Measurements from ENCODE around the gene LY6G6F. TPM values are rescaled to one million over a fixed set of nuclear protein-coding genes. Genes with fewer than 3 reads are reported as not detected.

Gene LY6G6F
- total RNA-seq, 2 experiments from 2014 or later: not detected

DNA sequence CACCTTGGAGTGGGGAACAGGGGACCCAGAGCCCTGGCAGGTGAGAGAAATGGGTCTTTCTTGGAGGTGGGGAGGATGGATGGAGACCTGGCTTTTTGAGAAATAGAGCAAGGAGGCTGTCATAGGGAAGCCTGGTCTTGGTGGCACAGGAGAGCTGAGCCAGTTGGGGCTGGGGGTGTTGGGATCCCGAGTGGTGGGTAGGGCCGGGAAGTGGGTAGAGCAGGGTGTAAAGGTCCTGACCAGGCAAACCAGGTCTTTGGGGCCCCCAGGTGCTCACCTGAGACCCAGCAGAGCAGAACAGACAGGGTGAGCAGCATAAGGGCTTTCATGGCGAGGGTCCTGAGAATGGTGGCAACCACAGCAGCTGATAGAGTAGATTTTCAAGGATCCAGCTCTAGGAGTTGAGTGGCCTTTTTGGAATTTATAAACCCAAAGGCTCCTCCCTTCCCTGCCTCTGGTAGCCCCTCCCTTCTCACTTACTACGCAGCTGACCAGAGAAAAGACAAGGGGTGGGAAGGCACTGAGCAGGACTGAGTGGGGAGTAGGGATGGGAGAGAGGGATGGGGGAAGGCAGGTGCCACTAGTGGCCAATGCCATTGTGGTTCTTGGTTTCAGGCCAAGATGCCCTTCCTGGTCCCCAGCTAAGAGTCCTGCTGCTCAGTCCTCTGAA lies 14.8 kb downstream of the LY6G6F start, which contains the start of gene LY6G6C:
LY6G6C (minus strand) TSS at position 396 of the 670 bp plus-strand sequence; CDS start at position 329, 67 bp downstream.
- Mint-ChIP-seq H3K4me3 (no peak within 1 kb of the TSS), H3K36me3 (no peaks in the 10 kb centered on the region), H3K27ac (no peak within 1 kb of the TSS), H3K4me1 (ENCODE audit: low read depth) (peaks cover 10% of the 10 kb centered on the region), H3K9me3 (no peaks in the 10 kb centered on the region), H3K27me3 (no peaks in the 10 kb centered on the region)
- intact Hi-C loops (cut with micrococcal nuclease): no loop called here
- ChIA-PET POLR2A (no interaction called here), CTCF (interaction anchor here (2.0 kb wide), 1 partner anchor 48 kb away, joined by 5 read pairs; no protein-coding TSS in a partner anchor)
- DNase-seq: no peak

DNA sequence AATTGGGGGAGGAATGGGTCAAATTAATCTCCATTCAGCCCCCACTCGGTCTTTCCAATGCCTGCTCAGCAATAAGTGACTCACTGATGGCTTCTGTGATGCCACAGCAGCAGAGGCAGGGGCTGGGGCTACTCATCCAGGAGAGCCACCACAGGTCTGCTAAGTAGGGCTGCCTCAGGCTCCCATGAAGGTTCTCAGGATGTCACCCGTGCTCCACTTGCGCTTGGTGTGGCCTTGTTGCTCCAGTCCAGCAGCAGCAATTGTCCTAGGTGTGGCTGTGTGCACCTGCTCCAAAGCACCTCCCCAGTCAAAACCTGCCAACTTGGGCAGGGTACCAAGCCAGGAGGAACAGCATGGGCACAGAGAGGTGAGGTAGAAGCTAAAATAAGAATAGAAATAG lies 15.5 kb downstream of the LY6G6F start:
- H3K27ac Mint-ChIP-seq: no peak overlapping the region
- H3K27me3 Mint-ChIP-seq: no peaks in the 10 kb centered on the region
- no peak overlapping the region for H3K4me3 Mint-ChIP-seq
- ChIA-PET CTCF (no interaction called here), POLR2A (interaction anchor here (0.5 kb wide), 1 partner anchor 17 kb away, joined by 3 read pairs; no protein-coding TSS in a partner anchor)
- no peaks in the 10 kb centered on the region for H3K36me3 Mint-ChIP-seq
- no peak for DNase-seq
- intact Hi-C loops (cut with micrococcal nuclease): no loop called here
- H3K9me3 Mint-ChIP-seq: no peaks in the 10 kb centered on the region
- H3K4me1 Mint-ChIP-seq (ENCODE audit: low read depth): peaks cover 16% of the 10 kb centered on the region

DNA sequence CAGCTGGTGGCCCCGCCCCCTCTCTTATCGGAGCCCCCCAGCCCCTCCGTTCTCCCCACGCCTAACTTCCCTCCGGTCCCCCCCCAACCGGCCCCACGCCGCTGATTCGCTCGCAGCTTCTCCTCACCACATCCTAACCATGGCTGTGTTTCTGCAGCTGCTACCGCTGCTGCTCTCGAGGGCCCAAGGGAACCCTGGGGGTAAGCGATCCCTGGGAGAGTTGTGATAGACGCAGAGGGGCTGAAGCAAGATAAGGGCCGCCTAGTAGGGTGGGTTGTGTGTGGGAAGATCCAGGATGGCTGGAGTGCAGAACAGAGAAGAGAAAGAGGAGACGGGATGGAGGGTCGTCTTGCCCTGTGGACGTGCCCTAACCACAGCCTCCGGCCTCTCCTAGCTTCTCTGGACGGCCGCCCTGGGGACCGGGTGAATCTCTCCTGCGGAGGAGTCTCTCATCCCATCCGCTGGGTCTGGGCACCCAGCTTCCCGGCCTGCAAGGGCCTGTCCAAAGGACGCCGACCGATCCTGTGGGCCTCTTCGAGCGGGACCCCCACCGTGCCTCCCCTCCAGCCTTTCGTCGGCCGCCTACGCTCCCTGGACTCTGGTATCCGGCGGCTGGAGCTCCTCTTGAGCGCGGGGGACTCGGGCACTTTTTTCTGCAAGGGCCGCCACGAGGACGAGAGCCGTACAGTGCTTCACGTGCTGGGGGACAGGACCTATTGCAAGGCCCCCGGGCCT lies 16.7 kb downstream of the LY6G6F start, which contains the start of gene MPIG6B:
MPIG6B (plus strand) TSS at position 129 of the 735 bp plus-strand sequence; CDS start at position 140, 11 bp downstream.
- Mint-ChIP-seq H3K4me3 (no peak within 1 kb of the TSS), H3K27ac (no peak within 1 kb of the TSS), H3K9me3 (no peaks in the 10 kb centered on the region), H3K27me3 (no peaks in the 10 kb centered on the region), H3K36me3 (no peaks in the 10 kb centered on the region), H3K4me1 (ENCODE audit: low read depth) (peaks cover 24% of the 10 kb centered on the region)
- no peak for DNase-seq
- POLR2A ChIA-PET: no interaction called here
- CTCF ChIA-PET: interaction anchor here (1.0 kb wide), 1 partner anchor 31 kb away, joined by 4 read pairs; no protein-coding TSS in a partner anchor
- intact Hi-C loops (cut with micrococcal nuclease): no loop called here

DNA sequence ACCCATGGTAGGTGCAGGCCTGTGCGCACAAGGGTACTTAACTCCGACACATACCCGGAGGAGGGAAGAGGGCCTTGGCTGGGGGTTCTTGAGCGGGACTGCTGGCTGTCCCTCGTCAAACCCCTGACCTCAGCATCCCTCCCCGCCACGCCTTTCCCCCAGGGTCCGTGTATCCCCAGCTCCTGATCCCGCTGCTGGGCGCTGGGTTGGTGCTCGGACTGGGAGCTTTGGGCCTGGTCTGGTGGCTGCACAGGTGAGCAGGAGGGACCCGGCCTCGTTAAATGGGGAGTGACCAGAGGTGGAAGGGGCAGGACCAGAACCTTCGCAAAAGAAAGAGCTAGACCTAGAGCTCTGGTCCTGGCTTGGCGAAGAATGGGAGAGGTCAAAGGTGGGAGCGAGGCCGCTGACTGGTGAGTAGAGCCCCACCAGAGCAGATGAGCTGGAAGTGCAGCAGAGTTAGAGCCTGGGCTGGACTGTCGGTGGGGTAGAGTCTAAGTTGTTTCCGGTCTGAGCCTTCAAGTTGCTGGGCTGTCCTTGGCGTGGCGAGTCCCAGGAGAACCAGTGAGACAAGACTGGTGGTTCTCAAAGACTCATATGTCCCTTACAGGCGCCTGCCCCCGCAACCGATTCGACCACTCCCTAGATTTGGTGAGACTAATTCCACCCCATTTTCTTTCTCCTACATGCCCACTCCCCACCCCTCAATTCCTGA lies 17.5 kb downstream of the LY6G6F start:
- ChIA-PET POLR2A (interaction anchor here (1.2 kb wide), 1 partner anchor 89 kb away, joined by 4 read pairs; no protein-coding TSS in a partner anchor), CTCF (interaction anchor here (1.0 kb wide), 1 partner anchor 32 kb away, joined by 4 read pairs; no protein-coding TSS in a partner anchor)
- intact Hi-C loops (cut with micrococcal nuclease): no loop called here
- Mint-ChIP-seq H3K36me3 (no peaks in the 10 kb centered on the region), H3K27me3 (no peaks in the 10 kb centered on the region), H3K4me1 (ENCODE audit: low read depth) (peaks cover 31% of the 10 kb centered on the region), H3K27ac (no peak overlapping the region), H3K4me3 (no peak overlapping the region), H3K9me3 (no peaks in the 10 kb centered on the region)
- no peak for DNase-seq

DNA sequence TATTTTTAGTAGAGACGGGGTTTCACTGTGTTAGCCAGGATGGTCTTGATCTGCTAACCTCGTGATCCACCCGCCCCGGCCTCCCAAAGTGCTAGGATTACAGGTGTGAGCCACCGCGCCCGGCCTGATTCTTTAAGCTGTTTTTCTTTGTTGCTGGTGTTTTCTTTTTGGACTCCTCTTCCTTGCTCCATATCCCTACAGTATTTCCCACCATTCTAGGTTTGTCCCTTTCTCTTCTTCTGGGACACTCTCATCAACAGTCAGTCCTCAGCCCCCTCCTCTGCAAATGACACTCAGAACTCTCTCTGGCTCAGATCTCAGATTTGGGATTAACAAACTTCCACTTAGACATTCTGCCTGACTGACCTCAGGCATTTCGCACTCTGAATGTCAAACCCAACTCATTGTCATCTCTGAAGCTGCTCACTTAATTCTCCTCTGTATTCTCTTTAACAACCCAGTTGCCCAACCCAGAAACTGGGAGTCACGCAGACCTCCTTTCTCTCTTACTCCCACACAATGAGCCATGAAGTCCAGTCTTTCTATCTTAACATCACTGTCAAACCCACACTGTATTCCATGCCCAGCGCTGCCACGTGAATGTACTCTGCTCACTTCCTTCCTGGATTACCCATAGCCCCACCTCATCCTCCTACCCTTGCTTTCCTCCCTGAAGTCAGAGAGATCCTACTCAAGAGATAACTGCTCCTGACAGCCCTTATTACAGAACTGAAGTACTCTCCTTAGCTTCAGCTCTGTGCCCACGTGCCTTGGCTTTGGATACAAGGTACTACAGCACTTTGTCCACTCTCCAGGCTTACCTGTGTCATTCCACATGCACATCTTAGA lies 19.1 kb downstream of the LY6G6F start:
- Mint-ChIP-seq H3K9me3 (no peaks in the 10 kb centered on the region), H3K4me3 (no peak overlapping the region), H3K4me1 (ENCODE audit: low read depth) (peaks cover 44% of the 10 kb centered on the region), H3K36me3 (peaks cover 9% of the 10 kb centered on the region), H3K27me3 (no peaks in the 10 kb centered on the region), H3K27ac (peak overlapping the region; percentile 19)
- intact Hi-C loops (cut with micrococcal nuclease): no loop called here
- POLR2A ChIA-PET: interaction anchor here (0.6 kb wide), 1 partner anchor 1130 kb away, joined by 3 read pairs; no protein-coding TSS in a partner anchor
- peak; percentile 36 for DNase-seq
- CTCF ChIA-PET: interaction anchor here (1.3 to 3.7 kb wide), 3 partner anchors 13 to 104 kb away, joined by 3 to 13 read pairs (median 8); no protein-coding TSS in a partner anchor

DNA sequence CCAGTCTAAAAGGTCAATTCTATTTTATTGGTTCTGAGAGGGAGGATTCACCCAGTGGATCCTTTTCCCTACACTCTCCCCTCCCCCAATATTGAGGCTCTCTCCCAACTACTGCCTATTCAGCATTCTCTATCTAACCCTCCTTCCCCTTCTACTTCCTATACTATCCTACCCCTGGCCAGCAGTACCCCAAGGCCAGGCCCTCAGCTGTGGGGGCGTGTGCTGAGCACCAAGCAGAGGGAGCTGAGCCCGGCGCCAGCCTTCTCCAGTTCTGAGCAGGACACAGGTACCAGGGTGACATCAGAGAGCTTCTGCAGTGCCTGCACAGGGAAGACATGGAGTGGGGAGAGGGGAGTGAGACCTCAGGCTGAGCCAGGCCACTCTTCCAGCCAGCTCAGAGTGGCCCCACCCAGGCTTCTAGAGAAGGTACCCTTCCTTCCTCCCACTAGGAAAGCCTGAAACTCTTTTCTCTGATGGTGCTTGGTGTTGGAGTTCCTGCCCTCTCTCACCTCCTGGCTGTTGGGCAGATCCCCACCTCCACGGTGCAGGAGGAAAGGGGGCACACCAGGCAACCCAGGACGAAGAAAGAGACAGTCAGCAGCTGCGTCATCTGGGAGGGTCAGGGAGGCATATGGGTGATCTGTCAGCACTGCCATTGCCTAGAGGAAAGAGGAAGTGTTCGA lies 20.5 kb downstream of the LY6G6F start:
- DNase-seq: peak; percentile 37
- Mint-ChIP-seq H3K4me1 (ENCODE audit: low read depth) (peaks cover 53% of the 10 kb centered on the region), H3K9me3 (no peaks in the 10 kb centered on the region), H3K27ac (peak overlapping the region; percentile 76), H3K4me3 (no peak overlapping the region), H3K36me3 (peaks cover 17% of the 10 kb centered on the region), H3K27me3 (no peaks in the 10 kb centered on the region)
- intact Hi-C loops (cut with micrococcal nuclease): no loop called here
- ChIA-PET CTCF (interaction anchor here (1.0 to 4.2 kb wide), 4 partner anchors 11 to 136 kb away, joined by 4 to 40 read pairs (median 10); partner anchors contain the start of gene MSH5), POLR2A (interaction anchor here (0.6 kb wide), 1 partner anchor 106 kb away, joined by 3 read pairs; no protein-coding TSS in a partner anchor)

DNA sequence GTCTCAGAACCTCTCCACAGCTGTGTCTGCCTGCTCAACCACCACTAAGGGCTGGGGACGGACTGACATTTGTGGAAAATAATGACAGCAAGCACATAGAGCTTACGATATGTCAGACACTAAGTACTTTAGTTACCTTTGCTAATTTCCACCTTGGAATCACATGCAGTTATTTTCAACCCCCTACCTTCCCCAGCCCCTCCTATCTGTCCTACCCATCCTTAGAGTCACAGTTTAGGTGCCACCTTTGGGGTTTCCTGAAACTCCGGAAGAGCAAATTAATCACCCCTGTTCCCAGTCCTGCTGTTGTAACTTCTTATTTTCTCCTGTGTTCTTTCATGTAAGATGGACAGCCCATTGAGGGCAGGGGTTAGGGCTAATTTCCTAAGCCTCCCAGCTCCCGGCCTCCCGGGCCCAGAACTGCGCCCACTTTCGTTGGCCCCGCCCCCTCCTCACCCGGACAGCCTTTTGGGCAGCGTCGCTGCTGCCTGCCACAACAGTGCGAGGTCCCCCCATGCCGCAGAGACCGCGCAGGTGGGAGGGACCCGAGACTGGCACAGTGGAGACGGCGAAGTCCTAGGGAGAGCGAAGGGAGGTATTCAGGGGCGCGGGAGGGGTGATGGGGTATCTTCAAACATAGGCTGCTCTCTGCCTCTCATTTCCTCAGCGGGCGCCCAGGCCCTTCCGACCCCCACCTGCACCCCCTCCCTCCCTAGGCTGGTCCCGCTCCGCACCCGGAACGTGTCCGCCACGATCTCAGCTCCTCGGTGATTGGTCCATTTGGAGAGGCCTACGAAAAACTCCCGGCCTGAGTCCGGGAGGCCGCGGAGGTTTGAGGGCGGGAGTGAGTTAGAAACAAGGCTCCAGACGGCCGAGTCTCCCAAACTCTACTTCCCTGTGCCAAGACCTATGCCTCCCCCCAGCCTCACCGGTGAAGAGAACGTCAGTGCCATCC lies 21.3 kb downstream of the LY6G6F start:
- CTCF ChIA-PET: interaction anchor here (0.8 to 4.2 kb wide), 4 partner anchors 12 to 135 kb away, joined by 3 to 40 read pairs (median 8); partner anchors contain the start of gene MSH5
- Mint-ChIP-seq H3K27ac (peak overlapping the region; percentile 76), H3K9me3 (no peaks in the 10 kb centered on the region), H3K4me1 (ENCODE audit: low read depth) (peaks cover 54% of the 10 kb centered on the region), H3K27me3 (no peaks in the 10 kb centered on the region), H3K4me3 (no peak overlapping the region), H3K36me3 (peaks cover 21% of the 10 kb centered on the region)
- intact Hi-C loops (cut with micrococcal nuclease): no loop called here
- POLR2A ChIA-PET: interaction anchor here (0.6 to 2.5 kb wide), 2 partner anchors 11 to 106 kb away, joined by 3 to 11 read pairs; partner anchors contain the start of gene MSH5
- DNase-seq: no peak

DNA sequence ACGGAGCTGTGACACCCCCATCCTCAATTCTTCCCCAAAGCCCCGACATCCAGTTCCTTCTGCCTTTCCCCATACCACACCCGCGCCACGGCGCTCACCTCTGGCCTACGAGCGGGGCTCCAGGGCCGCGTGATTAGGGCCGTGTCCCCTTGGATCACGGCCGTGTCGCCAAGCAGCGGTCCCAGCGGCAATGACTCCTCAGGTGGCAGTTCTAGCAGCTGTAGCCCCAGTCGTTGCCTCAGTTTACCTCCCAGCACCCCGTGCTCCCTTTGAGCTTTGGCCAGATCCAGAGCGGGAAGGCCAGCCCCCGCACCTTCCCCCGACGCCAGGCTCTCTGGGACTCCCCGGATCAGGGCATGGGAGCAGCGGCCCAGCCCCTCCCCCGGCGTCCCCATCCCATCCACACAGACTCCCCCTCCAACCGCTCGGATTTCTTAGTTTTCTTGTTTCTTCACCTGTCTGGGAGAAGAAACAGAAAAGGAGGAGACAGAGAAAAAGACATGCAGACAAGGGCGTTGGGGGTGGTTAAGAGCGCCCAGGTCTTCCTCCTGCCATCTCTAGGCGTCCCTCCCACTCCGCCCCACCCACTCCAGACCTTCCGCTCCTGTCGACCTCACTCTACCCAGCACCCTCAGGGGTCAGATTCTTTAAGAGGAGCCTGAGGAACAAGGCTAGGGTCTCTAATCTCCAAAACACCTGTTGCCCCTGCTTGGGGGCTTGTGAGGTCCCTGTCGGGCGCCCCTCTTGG lies 22.3 kb downstream of the LY6G6F start, which contains the start of gene DDAH2:
DDAH2 (minus strand) TSS at position 533 of the 748 bp plus-strand sequence; CDS start at position 395, 138 bp downstream.
- POLR2A ChIA-PET: interaction anchor here (0.7 to 2.5 kb wide), 4 partner anchors 10 to 105 kb away, joined by 3 to 11 read pairs (median 4); partner anchors contain the start of gene MSH5
- peaks cover 63% of the 10 kb centered on the region for H3K4me1 Mint-ChIP-seq (ENCODE audit: low read depth)
- peak within 1 kb of the TSS; percentile 80 for H3K4me3 Mint-ChIP-seq

DNA sequence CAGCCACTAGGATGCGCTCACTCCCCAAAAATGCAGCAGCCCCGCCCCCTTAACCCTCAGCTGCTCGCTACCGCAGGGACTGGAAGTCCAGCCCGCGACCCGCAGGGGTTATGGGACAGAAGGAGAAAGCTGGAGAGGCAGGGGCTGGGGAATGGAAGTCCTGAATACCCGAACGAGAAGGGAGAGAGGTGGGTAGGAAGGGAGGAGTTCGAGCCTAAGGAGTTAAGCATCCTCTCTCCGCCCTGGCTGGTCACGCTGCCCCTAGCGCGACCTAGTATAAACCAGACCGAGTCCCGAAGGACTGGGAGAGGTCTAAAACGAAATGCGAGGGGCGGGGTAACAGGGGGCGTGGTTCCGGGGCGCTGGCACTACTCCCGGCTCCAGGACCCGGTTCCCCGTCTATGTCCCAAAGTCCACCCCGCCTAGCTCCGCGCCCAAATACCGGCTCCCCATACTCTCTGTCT lies 22.9 kb downstream of the LY6G6F start:
- H3K4me1 Mint-ChIP-seq (ENCODE audit: low read depth): peaks cover 69% of the 10 kb centered on the region
- H3K27me3 Mint-ChIP-seq: no peaks in the 10 kb centered on the region
- H3K4me3 Mint-ChIP-seq: peak overlapping the region; percentile 80
- intact Hi-C loops (cut with micrococcal nuclease): loop anchor here (1.0 kb wide), 1 partner anchor 40 kb away; no protein-coding TSS in a partner anchor
- peak; percentile 84 for DNase-seq
- H3K27ac Mint-ChIP-seq: peak overlapping the region; percentile 43
- no peaks in the 10 kb centered on the region for H3K9me3 Mint-ChIP-seq
- POLR2A ChIA-PET: interaction anchor here (0.7 to 2.5 kb wide), 4 partner anchors 9 to 105 kb away, joined by 3 to 11 read pairs (median 4); partner anchors contain the start of gene MSH5
- H3K36me3 Mint-ChIP-seq: peaks cover 37% of the 10 kb centered on the region
- CTCF ChIA-PET: interaction anchor here (0.6 to 4.2 kb wide), 17 partner anchors 10 to 134 kb away, joined by 3 to 40 read pairs (median 5); partner anchors contain the start of genes ABHD16A, HSPA1A, HSPA1B and HSPA1L

More for the DNA sequence above, 22.3 kb downstream of the LY6G6F start, which contains the start of gene DDAH2:
- Mint-ChIP-seq H3K27ac (peak within 1 kb of the TSS; percentile 43), H3K27me3 (no peaks in the 10 kb centered on the region), H3K9me3 (no peaks in the 10 kb centered on the region), H3K36me3 (peaks cover 31% of the 10 kb centered on the region)
- CTCF ChIA-PET: interaction anchor here (0.6 to 4.2 kb wide), 14 partner anchors 11 to 134 kb away, joined by 3 to 40 read pairs (median 6); partner anchors contain the start of genes HSPA1B, LSM2, LY6G6D and MSH5
- no peak for DNase-seq
- intact Hi-C loops (cut with micrococcal nuclease): loop anchor here (1.0 kb wide), 1 partner anchor 40 kb away; no protein-coding TSS in a partner anchor
